MM.1S (cell line): ENCODE data around the gene TRIM71.
A peak's percentile ranks its signal among the peaks of the same experiment; 100 is the strongest.

ENCODE experiments used
- DNase-seq: peaks from one replicate; pipeline ENCODE4 v3.0.0-alpha.2; 2015
- H2AFZ ChIP-seq: fragments of 300-600 bp; sonication (generic); 2 replicates; pipeline ENCODE4 v1.6.0; 2016; ENCODE audit warnings: antibody characterized with exemption, low read length
- H3F3A ChIP-seq: fragments of 300-600 bp; sonication (generic); 2 replicates; pipeline ENCODE4 v1.6.1; 2016; ENCODE audit warnings: mild to moderate bottlenecking, antibody characterized with exemption, low read length, moderate library complexity, mixed read lengths; ENCODE audit not compliant: insufficient read depth
- H3K27ac ChIP-seq: fragments of 300-600 bp; sonication (generic); 2 replicates; pipeline ENCODE4 v1.5.1; 2016; ENCODE audit warnings: mild to moderate bottlenecking, low read length
- H3K27me3 ChIP-seq: fragments of 300-600 bp; sonication (generic); replicated peaks from 2 replicates; pipeline ENCODE4 v1.6.0; 2016; ENCODE audit warnings: low read length; ENCODE audit not compliant: insufficient read depth
- H3K36me3 ChIP-seq: fragments of 300-600 bp; sonication (generic); replicated peaks from 2 replicates; pipeline ENCODE4 v1.6.1; 2016; ENCODE audit warnings: mild to moderate bottlenecking, low read length, mixed read lengths; ENCODE audit not compliant: insufficient read depth
- H3K4me1 ChIP-seq: fragments of 300-600 bp; sonication (generic); 2 replicates; pipeline ENCODE4 v1.6.1; 2016; ENCODE audit warnings: low read length, mixed read lengths
- H3K4me2 ChIP-seq: fragments of 300-600 bp; sonication (generic); 2 replicates; pipeline ENCODE4 v1.6.0; 2016; ENCODE audit warnings: low read depth, low read length
- H3K4me3 ChIP-seq: fragments of 300-600 bp; sonication (generic); 2 replicates; pipeline ENCODE4 v1.5.1; 2016; ENCODE audit warnings: low read length, mixed read lengths
- H3K79me2 ChIP-seq: fragments of 300-600 bp; sonication (generic); 2 replicates; pipeline ENCODE4 v1.6.1; 2016; ENCODE audit warnings: mixed run types, low read length, mixed read lengths
- H3K9ac ChIP-seq: fragments of 300-600 bp; sonication (generic); 2 replicates; pipeline ENCODE4 v1.6.1; 2016; ENCODE audit warnings: low read length, mixed read lengths
- H3K9me2 ChIP-seq: fragments of 300-600 bp; sonication (generic); replicated peaks from 2 replicates; pipeline ENCODE4 v1.6.1; 2016; ENCODE audit warnings: mild to moderate bottlenecking, low read length, mixed read lengths; ENCODE audit not compliant: insufficient read depth
- H3K9me3 ChIP-seq: fragments of 300-600 bp; sonication (generic); replicated peaks from 2 replicates; pipeline ENCODE4 v1.6.1; 2016; ENCODE audit warnings: mild to moderate bottlenecking, low read length, mixed read lengths; ENCODE audit not compliant: insufficient read depth
- H4K20me1 ChIP-seq: fragments of 300-600 bp; sonication (generic); 2 replicates; pipeline ENCODE4 v1.6.1; 2016; ENCODE audit warnings: mild to moderate bottlenecking, low read length, moderate library complexity, mixed read lengths; ENCODE audit not compliant: insufficient read depth
- EZH2 ChIP-seq: fragments of 300-600 bp; sonication (generic); optimal IDR thresholded peaks from 2 replicates; pipeline ENCODE3; 2017; ENCODE audit warnings: low read depth, mild to moderate bottlenecking, antibody characterized with exemption, low read length, mixed read lengths
- EZH2phosphoT487 ChIP-seq: fragments of 300-600 bp; sonication (generic); IDR thresholded peaks from 2 replicates; pipeline ENCODE4 v1.6.1; 2018; ENCODE audit warnings: antibody characterized with exemption, low read length
- TF ChIP-seq, protein P1 (sequence below): fragments of 300-600 bp; sonication (generic); IDR thresholded peaks from 2 replicates; pipeline ENCODE4 v1.5.1; 2016; ENCODE audit warnings: antibody characterized with exemption, low read length, mixed read lengths

Gene TRIM71

DNA sequence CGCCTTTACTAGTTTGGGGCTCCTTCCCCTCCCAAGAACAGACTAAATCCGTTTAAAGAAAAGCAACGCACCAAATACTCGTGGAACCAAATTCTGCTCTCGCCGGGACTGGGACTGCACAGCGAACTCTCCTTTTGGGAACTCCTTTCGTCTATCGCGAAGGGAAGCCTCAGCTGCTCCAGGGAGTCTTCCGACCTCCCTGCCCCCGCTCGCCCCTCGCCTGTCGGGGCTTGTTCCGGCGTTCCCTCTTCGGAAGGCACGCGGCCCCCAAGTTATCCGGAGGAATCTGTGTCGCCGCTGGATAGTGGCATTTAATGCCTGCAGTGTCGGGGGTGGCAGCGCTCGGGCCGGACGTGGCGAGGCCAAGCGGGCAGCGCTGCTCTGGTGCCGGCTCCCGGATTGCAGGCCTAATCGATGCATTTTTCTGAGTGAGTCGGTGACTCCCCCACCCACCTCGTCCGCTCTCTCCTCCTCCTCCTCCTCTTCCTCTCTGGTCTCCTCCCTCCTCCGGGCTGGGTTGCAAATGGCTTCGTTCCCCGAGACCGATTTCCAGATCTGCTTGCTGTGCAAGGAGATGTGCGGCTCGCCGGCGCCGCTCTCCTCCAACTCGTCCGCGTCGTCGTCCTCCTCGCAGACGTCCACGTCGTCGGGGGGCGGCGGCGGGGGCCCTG is at the start of gene TRIM71:
Gene TRIM71 (plus strand): TSS at position 440 of the 671 bp plus-strand sequence. CDS start 84 bp downstream, at position 524.
- TF ChIP-seq, protein P1, sequence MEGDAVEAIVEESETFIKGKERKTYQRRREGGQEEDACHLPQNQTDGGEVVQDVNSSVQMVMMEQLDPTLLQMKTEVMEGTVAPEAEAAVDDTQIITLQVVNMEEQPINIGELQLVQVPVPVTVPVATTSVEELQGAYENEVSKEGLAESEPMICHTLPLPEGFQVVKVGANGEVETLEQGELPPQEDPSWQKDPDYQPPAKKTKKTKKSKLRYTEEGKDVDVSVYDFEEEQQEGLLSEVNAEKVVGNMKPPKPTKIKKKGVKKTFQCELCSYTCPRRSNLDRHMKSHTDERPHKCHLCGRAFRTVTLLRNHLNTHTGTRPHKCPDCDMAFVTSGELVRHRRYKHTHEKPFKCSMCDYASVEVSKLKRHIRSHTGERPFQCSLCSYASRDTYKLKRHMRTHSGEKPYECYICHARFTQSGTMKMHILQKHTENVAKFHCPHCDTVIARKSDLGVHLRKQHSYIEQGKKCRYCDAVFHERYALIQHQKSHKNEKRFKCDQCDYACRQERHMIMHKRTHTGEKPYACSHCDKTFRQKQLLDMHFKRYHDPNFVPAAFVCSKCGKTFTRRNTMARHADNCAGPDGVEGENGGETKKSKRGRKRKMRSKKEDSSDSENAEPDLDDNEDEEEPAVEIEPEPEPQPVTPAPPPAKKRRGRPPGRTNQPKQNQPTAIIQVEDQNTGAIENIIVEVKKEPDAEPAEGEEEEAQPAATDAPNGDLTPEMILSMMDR = no peak
- TF ChIP-seq EZH2phosphoT487 (no peak), EZH2 (no peak)
- Histone ChIP-seq H3K79me2 (no peaks in the 10 kb centered on the region), H2AFZ (no peak within 1 kb of the TSS), H3K27me3 (no peaks in the 10 kb centered on the region), H3K4me2 (no peak within 1 kb of the TSS), H3K9ac (no peak within 1 kb of the TSS), H3K27ac (no peak within 1 kb of the TSS), H4K20me1 (no peaks in the 10 kb centered on the region), H3K9me2 (no peaks in the 10 kb centered on the region), H3K9me3 (no peaks in the 10 kb centered on the region), H3K4me1 (no peaks in the 10 kb centered on the region), H3K36me3 (no peaks in the 10 kb centered on the region), H3K4me3 (no peak within 1 kb of the TSS), H3F3A (no peaks in the 10 kb centered on the region)
- no peak for DNase-seq

DNA sequence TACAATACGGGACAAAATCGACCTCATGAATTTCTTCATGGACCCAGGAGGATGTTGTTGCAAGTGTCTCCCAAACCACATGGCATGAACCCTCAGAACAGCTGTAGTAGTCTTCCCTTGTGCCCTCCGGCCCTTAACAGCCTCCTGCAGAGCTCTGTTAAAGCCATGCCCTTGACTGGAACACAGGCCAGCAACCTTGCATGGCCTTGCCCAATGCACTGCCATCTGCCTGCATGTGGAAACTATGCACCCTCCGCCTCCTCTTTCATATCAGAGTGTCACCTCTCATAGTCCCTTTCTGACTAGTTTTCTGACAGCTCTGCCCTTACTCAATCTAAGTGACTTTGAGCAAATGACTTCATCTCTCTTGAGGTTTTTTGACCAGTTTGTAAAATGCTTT is 39.4 kb upstream of the TRIM71 start:
- no peak overlapping the region for H3K4me3 ChIP-seq
- H3K27ac ChIP-seq = no peak overlapping the region
- no peak for TF ChIP-seq EZH2phosphoT487
- no peak for TF ChIP-seq EZH2
- TF ChIP-seq, protein P1 = no peak

DNA sequence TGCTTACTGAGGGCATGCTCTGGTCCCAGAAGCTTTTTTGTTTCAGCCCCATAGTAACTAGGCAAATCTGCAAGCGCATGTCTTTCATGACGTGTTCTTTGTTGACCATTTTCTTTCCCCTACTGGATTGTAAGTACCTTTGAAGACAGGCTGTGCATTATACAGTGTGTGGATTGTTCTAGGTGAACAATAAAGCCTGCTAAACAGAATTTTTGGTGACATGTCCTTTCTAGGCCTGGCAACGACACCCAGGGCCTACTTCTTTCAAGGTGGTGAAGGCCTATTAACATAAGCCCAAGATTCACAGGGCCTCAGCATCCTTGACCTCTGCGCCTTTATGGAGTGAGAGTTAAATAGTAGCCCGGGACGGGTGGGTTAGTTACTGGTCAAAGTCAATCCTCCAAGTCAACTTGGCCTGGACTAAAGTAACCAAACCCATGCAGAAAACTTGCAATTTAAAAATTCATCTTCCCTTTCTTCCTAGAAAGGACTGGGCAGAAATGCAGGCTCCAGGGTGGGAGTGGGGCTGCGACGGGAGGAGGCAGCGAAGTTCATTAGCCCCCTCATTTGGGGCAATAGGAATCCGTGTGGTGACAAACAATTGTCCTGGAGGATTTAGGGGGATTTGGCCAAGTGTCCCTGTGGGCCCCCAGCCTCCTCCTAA is 37.6 kb upstream of the TRIM71 start:
- Histone ChIP-seq H3K4me3 (peak overlapping the region; percentile 79), H3K27ac (no peak overlapping the region), H3K9ac (peak overlapping the region; percentile 45; the same call in 1 of the 2 replicates)

More for the DNA sequence above, 39.4 kb upstream of the TRIM71 start:
- Histone ChIP-seq H3K4me2 (no peak overlapping the region), H3K9ac (no peak overlapping the region), H3K9me2 (no peaks in the 10 kb centered on the region), H3K9me3 (no peaks in the 10 kb centered on the region), H3F3A (0 out of 2 replicates have a peak, but pooled peaks cover 5% of the 10 kb centered on the region), H3K36me3 (no peaks in the 10 kb centered on the region), H3K4me1 (no peaks in the 10 kb centered on the region), H3K79me2 (no peaks in the 10 kb centered on the region), H3K27me3 (no peaks in the 10 kb centered on the region), H4K20me1 (no peaks in the 10 kb centered on the region), H2AFZ (no peak overlapping the region)
- DNase-seq = no peak

More for the DNA sequence above, 37.6 kb upstream of the TRIM71 start:
- TF ChIP-seq EZH2phosphoT487 (no peak), EZH2 (no peak)
- TF ChIP-seq, protein P1 = no peak
- Histone ChIP-seq H3K27me3 (no peaks in the 10 kb centered on the region), H3K4me2 (peak overlapping the region; percentile 89), H3K36me3 (no peaks in the 10 kb centered on the region), H2AFZ (peak overlapping the region; percentile 95; the same call in 1 of the 2 replicates), H3F3A (0 out of 2 replicates have a peak, but pooled peaks cover 5% of the 10 kb centered on the region), H3K9me3 (no peaks in the 10 kb centered on the region), H3K9me2 (no peaks in the 10 kb centered on the region), H4K20me1 (no peaks in the 10 kb centered on the region), H3K79me2 (no peaks in the 10 kb centered on the region), H3K4me1 (no peaks in the 10 kb centered on the region)
- DNase-seq = no peak
